LNCaP clone FGC (cell line): ENCODE results near the gene CYP11A1.

Experiments
- DNase-seq: peaks from one replicate; pipeline ENCODE4 v3.0.0-alpha.2; 2011; ENCODE audit warnings: low read depth
- H3K4me3 ChIP-seq: 2 replicates; pipeline ENCODE4 v1.5.1; 2011; ENCODE audit warnings: mild to moderate bottlenecking, low read depth, low read length, control low read depth
- CTCF ChIP-seq: IDR thresholded peaks from 2 replicates; pipeline ENCODE4 v1.5.1; 2012; ENCODE audit warnings: mild to moderate bottlenecking; ENCODE audit not compliant: control insufficient read depth, insufficient read depth; ENCODE audit errors: extremely low read depth

CYP11A1 gene

GRCh38 chr15:74307827-74308811, 59.3 kb downstream of the CYP11A1 start:
- TF ChIP-seq CTCF, result peak; percentile 93
- no peak for DNase-seq
- no peak overlapping the region for H3K4me3 ChIP-seq

GRCh38 chr15:74306781-74307217, 60.6 kb downstream of the CYP11A1 start:
- TF ChIP-seq CTCF, result no peak
- no peak overlapping the region for H3K4me3 ChIP-seq
- no peak for DNase-seq

GRCh38 chr15:74305687-74306086, 61.8 kb downstream of the CYP11A1 start:
- TF ChIP-seq CTCF, result no peak
- no peak for DNase-seq
- no peak overlapping the region for H3K4me3 ChIP-seq

GRCh38 chr15:74304431-74304830, 63.0 kb downstream of the CYP11A1 start:
- no peak for TF ChIP-seq CTCF
- no peak overlapping the region for H3K4me3 ChIP-seq
- DNase-seq, result no peak

GRCh38 chr15:74303741-74304309, 63.6 kb downstream of the CYP11A1 start:
- no peak for DNase-seq

GRCh38 chr15:74302821-74303359, 64.6 kb downstream of the CYP11A1 start:
- TF ChIP-seq CTCF, result peak; percentile 79
- no peak for DNase-seq

More at GRCh38 chr15:74303741-74304309, 63.6 kb downstream of the CYP11A1 start:
- no peak for TF ChIP-seq CTCF
- no peak overlapping the region for H3K4me3 ChIP-seq

More at GRCh38 chr15:74302821-74303359, 64.6 kb downstream of the CYP11A1 start:
- H3K4me3 ChIP-seq, result no peak overlapping the region
